PC-9 (cell line): ENCODE results near the gene CYP39A1. TPM values are rescaled to one million over a fixed set of nuclear protein-coding genes. Genes with fewer than 3 reads are reported as not detected.
"Not testable (repeated sequence)": the region's sequence is repeated elsewhere in the genome, so short reads cannot be mapped to it uniquely, and the experiment has no call there.

Experiments used
- BruUV-seq: library from RNA; stranded (reverse); fragments of 400-500 nt; replicated peaks from 2 replicates; lab custom pipeline; 2021; lab: Mats Ljungman, UMichigan
- CTCF ChIA-PET: fragments of 300-600 bp; sonication (Branson Sonifier 250); formaldehyde crosslinking; loops from one replicate; lab custom pipeline; 2022; ENCODE audit warnings: antibody characterized with exemption; lab: Charles Lee
- POLR2A ChIA-PET: fragments of 300-600 bp; sonication (Branson Sonifier 250); formaldehyde crosslinking; loops from one replicate; lab custom pipeline; 2022; ENCODE audit warnings: antibody characterized with exemption; ENCODE audit not compliant: unreplicated experiment; lab: Charles Lee
- DNase-seq, 2 experiments: peaks; one replicate each; pipeline versions ENCODE4 v3.0.0 to v3.0.0-alpha.2; 2015 to 2022; ENCODE audit warnings: mixed read lengths in 1 of 2
- H2AFZ ChIP-seq: fragments of 200-600 bp; sonication (generic); 2 replicates; pipeline ENCODE4 v1.8.1; 2017; ENCODE audit warnings: antibody characterized with exemption
- H3F3A ChIP-seq: fragments of 200-600 bp; sonication (generic); 2 replicates; pipeline ENCODE4 v1.8.1; 2017; ENCODE audit warnings: antibody characterized with exemption, mild to moderate bottlenecking, low read depth; ENCODE audit not compliant: insufficient read depth
- H3K27ac ChIP-seq: fragments of 200-600 bp; sonication (generic); 2 replicates; pipeline ENCODE4 v1.6.1; 2016; ENCODE audit warnings: mixed run types
- H3K27me3 ChIP-seq: fragments of 200-600 bp; sonication (generic); 2 replicates; pipeline ENCODE4 v1.6.1; 2016; ENCODE audit warnings: low read depth, mixed run types; ENCODE audit not compliant: insufficient read depth
- H3K36me3 ChIP-seq: fragments of 200-600 bp; sonication (generic); 2 replicates; pipeline ENCODE4 v1.6.1; 2016; ENCODE audit warnings: low read depth, mixed run types
- H3K4me1 ChIP-seq: fragments of 200-600 bp; sonication (generic); replicated peaks from 2 replicates; pipeline ENCODE4 v1.6.1; 2016; ENCODE audit warnings: mixed run types; ENCODE audit not compliant: insufficient read depth
- H3K4me2 ChIP-seq: fragments of 200-600 bp; sonication (generic); 2 replicates; pipeline ENCODE4 v1.6.1; 2017; ENCODE audit warnings: mixed run types
- H3K4me3 ChIP-seq: fragments of 200-600 bp; sonication (generic); 2 replicates; pipeline ENCODE4 v1.6.1; 2016; ENCODE audit warnings: mixed run types
- H3K79me2 ChIP-seq: fragments of 200-600 bp; sonication (generic); 2 replicates; pipeline ENCODE4 v1.6.1; 2017; ENCODE audit warnings: low read depth, mixed run types
- H3K9me2 ChIP-seq: fragments of 200-600 bp; sonication (generic); 2 replicates; pipeline ENCODE4 v1.8.1; 2017; ENCODE audit warnings: mild to moderate bottlenecking; ENCODE audit not compliant: insufficient read depth
- H3K9me3 ChIP-seq: fragments of 200-600 bp; sonication (generic); 2 replicates; pipeline ENCODE4 v1.8.1; 2016; ENCODE audit warnings: low read depth; ENCODE audit not compliant: insufficient read depth
- H4K20me1 ChIP-seq: fragments of 200-600 bp; sonication (generic); 2 replicates; pipeline ENCODE4 v1.8.1; 2017; ENCODE audit not compliant: insufficient read depth
- EZH2 ChIP-seq: fragments of 200-600 bp; sonication (generic); IDR thresholded peaks from 2 replicates; pipeline ENCODE4 v1.8.0; 2017; ENCODE audit warnings: antibody characterized with exemption, low read depth
- intact Hi-C: fragments of 100-400 bp; cut with micrococcal nuclease; formaldehyde crosslinking; loops from one replicate; pipeline ENCODE4 v1.10.0; 2022; ENCODE audit not compliant: unreplicated experiment
- total RNA-seq: library from RNA; stranded (reverse); gene quantifications from 2 replicates; pipeline ENCODE4 v1.2.3, GENCODE V29; 2021
- TF ChIP-seq, protein P1 (sequence below): fragments of 200-600 bp; sonication (generic); conservative IDR thresholded peaks from 2 replicates; pipeline ENCODE4 v1.6.1; 2017; ENCODE audit warnings: mixed run types, antibody characterized with exemption, mild to moderate bottlenecking, moderate library complexity

The CYP39A1 gene
- total RNA-seq, 1 experiment from 2014 or later = 5.6 TPM

DNA sequence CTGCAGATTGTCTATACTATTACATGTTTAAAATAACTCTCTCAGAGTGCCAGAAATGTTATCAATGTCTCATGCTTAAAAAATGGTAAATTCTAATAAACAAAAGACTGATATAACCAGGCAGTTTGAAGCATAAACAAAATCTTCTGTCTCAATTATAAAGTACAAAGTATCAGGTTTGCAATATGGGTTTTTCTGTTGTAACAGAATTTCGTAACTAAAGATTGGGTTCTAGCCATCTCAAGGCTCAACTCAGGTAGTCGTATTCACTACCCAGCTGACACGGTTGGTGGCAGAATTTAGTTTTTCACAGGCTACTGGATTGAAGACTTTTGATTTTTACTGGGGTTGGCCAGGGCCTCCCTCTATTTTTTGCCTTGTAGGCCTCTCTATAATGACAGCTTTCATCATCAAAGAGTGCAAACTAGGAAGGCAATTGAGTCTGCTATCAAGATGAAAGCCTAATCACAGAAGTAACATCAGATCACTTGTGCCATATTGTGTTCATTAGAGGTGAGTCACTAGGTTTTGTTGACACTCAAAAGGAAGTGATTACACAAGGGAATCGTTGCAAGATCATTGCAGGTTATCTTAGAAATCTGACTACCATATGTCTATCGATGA lies 3.6 kb downstream of the CYP39A1 start:
- H3K9me2 ChIP-seq = no peaks in the 10 kb centered on the region
- H2AFZ ChIP-seq = no peak overlapping the region
- TF ChIP-seq, protein P1, sequence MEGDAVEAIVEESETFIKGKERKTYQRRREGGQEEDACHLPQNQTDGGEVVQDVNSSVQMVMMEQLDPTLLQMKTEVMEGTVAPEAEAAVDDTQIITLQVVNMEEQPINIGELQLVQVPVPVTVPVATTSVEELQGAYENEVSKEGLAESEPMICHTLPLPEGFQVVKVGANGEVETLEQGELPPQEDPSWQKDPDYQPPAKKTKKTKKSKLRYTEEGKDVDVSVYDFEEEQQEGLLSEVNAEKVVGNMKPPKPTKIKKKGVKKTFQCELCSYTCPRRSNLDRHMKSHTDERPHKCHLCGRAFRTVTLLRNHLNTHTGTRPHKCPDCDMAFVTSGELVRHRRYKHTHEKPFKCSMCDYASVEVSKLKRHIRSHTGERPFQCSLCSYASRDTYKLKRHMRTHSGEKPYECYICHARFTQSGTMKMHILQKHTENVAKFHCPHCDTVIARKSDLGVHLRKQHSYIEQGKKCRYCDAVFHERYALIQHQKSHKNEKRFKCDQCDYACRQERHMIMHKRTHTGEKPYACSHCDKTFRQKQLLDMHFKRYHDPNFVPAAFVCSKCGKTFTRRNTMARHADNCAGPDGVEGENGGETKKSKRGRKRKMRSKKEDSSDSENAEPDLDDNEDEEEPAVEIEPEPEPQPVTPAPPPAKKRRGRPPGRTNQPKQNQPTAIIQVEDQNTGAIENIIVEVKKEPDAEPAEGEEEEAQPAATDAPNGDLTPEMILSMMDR = no peak
- no peak for TF ChIP-seq EZH2
- no peaks in the 10 kb centered on the region for H3K36me3 ChIP-seq
- H3K27ac ChIP-seq = peak overlapping the region; percentile 57
- no peaks in the 10 kb centered on the region for H4K20me1 ChIP-seq
- H3F3A ChIP-seq = peaks cover 29% of the 10 kb centered on the region
- peaks cover 45% of the 10 kb centered on the region for H3K4me1 ChIP-seq
- 0 out of 2 replicates have a peak, but pooled peaks cover 21% of the 10 kb centered on the region for H3K9me3 ChIP-seq
- BruUV-seq = no TSS peak
- H3K4me3 ChIP-seq = 0 out of 2 replicates have a peak overlapping the region, but pooled peaks have one; percentile 4
- peaks cover 25% of the 10 kb centered on the region for H3K79me2 ChIP-seq
- ChIA-PET CTCF (no interaction called here), POLR2A (no interaction called here)
- peak overlapping the region; percentile 8; the same call in 1 of the 2 replicates for H3K4me2 ChIP-seq
- intact Hi-C loops = no loop called here
- H3K27me3 ChIP-seq = no peaks in the 10 kb centered on the region
- DNase-seq = peak in 1 of 2 experiments; percentile 96

DNA sequence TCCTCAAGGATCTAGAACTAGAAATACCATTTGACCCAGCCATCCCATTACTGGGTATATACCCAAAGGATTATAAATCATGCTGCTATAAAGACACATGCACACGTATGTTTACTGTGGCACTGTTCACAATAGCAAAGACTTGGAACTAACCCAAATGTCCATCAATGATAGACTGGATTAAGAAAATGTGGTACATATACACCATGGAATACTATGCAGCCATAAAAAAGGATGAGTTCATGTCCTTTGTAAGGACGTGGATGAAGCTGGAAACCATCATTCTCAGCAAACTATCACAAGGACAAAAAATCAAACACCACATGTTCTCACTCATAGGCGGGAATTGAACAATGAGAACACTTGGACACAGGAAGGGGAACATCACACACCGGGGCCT lies 4.5 kb downstream of the CYP39A1 start:
- H3K27me3 ChIP-seq, H3K36me3 ChIP-seq, H3K4me3 ChIP-seq, H4K20me1 ChIP-seq, H3K9me2 ChIP-seq, BruUV-seq, intact Hi-C loops, CTCF ChIA-PET, H2AFZ ChIP-seq, POLR2A ChIA-PET, DNase-seq, H3K4me2 ChIP-seq, H3K27ac ChIP-seq: not testable (repeated sequence)
- H3K4me1 ChIP-seq = peaks cover 48% of the 10 kb centered on the region
- H3F3A ChIP-seq = peaks cover 34% of the 10 kb centered on the region
- 0 out of 2 replicates have a peak, but pooled peaks cover 21% of the 10 kb centered on the region for H3K9me3 ChIP-seq
- H3K79me2 ChIP-seq = peaks cover 25% of the 10 kb centered on the region

DNA sequence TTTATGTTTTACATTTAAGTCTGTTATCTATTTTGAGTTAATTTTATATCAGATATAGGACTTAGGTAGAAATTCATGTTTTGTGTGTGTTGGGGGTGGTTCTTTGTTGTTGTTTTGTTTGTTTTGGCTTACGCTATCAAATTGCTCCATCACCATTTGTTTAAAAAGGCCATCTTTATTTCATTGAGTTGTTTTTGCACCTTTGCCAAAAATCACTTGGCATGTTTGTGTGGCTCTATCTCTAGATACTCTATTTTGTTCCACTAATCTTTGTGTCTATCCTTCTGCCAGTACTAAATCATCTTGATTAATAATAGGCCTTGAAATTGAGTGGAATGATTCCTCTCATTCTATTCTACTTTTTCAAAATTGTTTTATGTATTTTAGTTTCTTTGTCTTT lies 7.4 kb downstream of the CYP39A1 start:
- DNase-seq = no peak
- H3K79me2 ChIP-seq = peaks cover 7% of the 10 kb centered on the region; the same call in 1 of the 2 replicates
- no peaks in the 10 kb centered on the region for H3K27me3 ChIP-seq
- 0 out of 2 replicates have a peak, but pooled peaks cover 21% of the 10 kb centered on the region for H3K9me3 ChIP-seq
- H3K27ac ChIP-seq = no peak overlapping the region
- no peaks in the 10 kb centered on the region for H3K9me2 ChIP-seq
- H4K20me1 ChIP-seq = no peaks in the 10 kb centered on the region
- H3K4me2 ChIP-seq = no peak overlapping the region
- ChIA-PET CTCF (no interaction called here), POLR2A (no interaction called here)
- no peak for TF ChIP-seq EZH2
- TF ChIP-seq, protein P1 = no peak
- H3F3A ChIP-seq = peaks cover 27% of the 10 kb centered on the region
- H3K4me3 ChIP-seq = no peak overlapping the region
- H2AFZ ChIP-seq = no peak overlapping the region
- H3K4me1 ChIP-seq = peaks cover 40% of the 10 kb centered on the region
- intact Hi-C loops = no loop called here
- BruUV-seq = no TSS peak
- H3K36me3 ChIP-seq = no peaks in the 10 kb centered on the region
